OCI-LY1 (cell line): ENCODE results near the gene ARL6.
A peak's percentile ranks its signal among the peaks of the same experiment; 100 is the strongest.

Experiments used
- H2AFZ ChIP-seq: fragments of 200-600 bp; sonication (generic), shearing (Covaris generic); 2 replicates; pipeline ENCODE4 v1.6.0; 2014; ENCODE audit warnings: antibody characterized with exemption, mild to moderate bottlenecking, low read length
- H3F3A ChIP-seq: fragments of 200-600 bp; sonication (generic), shearing (Covaris generic); 2 replicates; pipeline ENCODE4 v1.6.0; 2014; ENCODE audit warnings: mild to moderate bottlenecking, antibody characterized with exemption, low read length, moderate library complexity; ENCODE audit not compliant: insufficient read depth
- H3K27ac ChIP-seq: fragments of 200-600 bp; sonication (generic); 2 replicates; pipeline ENCODE4 v1.5.1; 2014; ENCODE audit warnings: low read length, mixed run types, mild to moderate bottlenecking, low read depth; ENCODE audit not compliant: poor library complexity, severe bottlenecking
- H3K27me3 ChIP-seq: fragments of 200-600 bp; sonication (generic); 2 replicates; pipeline ENCODE4 v1.6.0; 2014; ENCODE audit warnings: antibody characterized with exemption, mild to moderate bottlenecking, low read length, moderate library complexity; ENCODE audit not compliant: insufficient read depth
- H3K36me3 ChIP-seq: fragments of 200-600 bp; sonication (generic); 2 replicates; pipeline ENCODE4 v1.6.1; 2014; ENCODE audit warnings: mild to moderate bottlenecking, antibody characterized with exemption, low read length, moderate library complexity, mixed read lengths; ENCODE audit not compliant: insufficient read depth
- H3K4me1 ChIP-seq: fragments of 200-600 bp; sonication (generic); 2 replicates; pipeline ENCODE4 v1.5.1; 2014; ENCODE audit warnings: mild to moderate bottlenecking, low read length, moderate library complexity; ENCODE audit not compliant: insufficient read depth, severe bottlenecking
- H3K4me2 ChIP-seq: fragments of 200-600 bp; sonication (generic), shearing (Covaris generic); 2 replicates; pipeline ENCODE4 v1.6.1; 2014; ENCODE audit warnings: low read length
- H3K4me3 ChIP-seq: fragments of 200-600 bp; sonication (generic); 2 replicates; pipeline ENCODE4 v1.5.1; 2014; ENCODE audit warnings: low read length, low read depth, mild to moderate bottlenecking, mixed read lengths; ENCODE audit not compliant: poor library complexity, severe bottlenecking
- H3K79me2 ChIP-seq: fragments of 200-600 bp; shearing (Covaris generic); 2 replicates; pipeline ENCODE4 v1.6.1; 2016; ENCODE audit warnings: mixed run types, low read length, mixed read lengths; ENCODE audit not compliant: insufficient read depth
- H3K9ac ChIP-seq: fragments of 200-600 bp; sonication (generic), shearing (Covaris generic); 2 replicates; pipeline ENCODE4 v1.6.1; 2014; ENCODE audit warnings: mild to moderate bottlenecking, low read length, mixed read lengths
- H3K9me2 ChIP-seq: fragments of 200-600 bp; sonication (generic), shearing (Covaris generic); 2 replicates; pipeline ENCODE4 v1.6.1; 2014; ENCODE audit warnings: low read depth, mild to moderate bottlenecking, low read length, mixed read lengths
- H3K9me3 ChIP-seq: fragments of 200-600 bp; shearing (Covaris generic); 2 replicates; pipeline ENCODE4 v1.6.1; 2014; ENCODE audit warnings: low read length, mixed read lengths
- H4K20me1 ChIP-seq: fragments of 200-600 bp; sonication (generic), shearing (Covaris generic); 2 replicates; pipeline ENCODE4 v1.6.0; 2016; ENCODE audit warnings: mild to moderate bottlenecking, low read length; ENCODE audit not compliant: insufficient read depth
- EZH2 ChIP-seq: fragments of 200-600 bp; sonication (generic), shearing (Covaris generic); IDR thresholded peaks from 2 replicates; pipeline ENCODE4 v1.8.0; 2017; ENCODE audit warnings: borderline replicate concordance, mixed run types, mild to moderate bottlenecking, antibody characterized with exemption, low read length, moderate library complexity, mixed read lengths
- TF ChIP-seq, protein P1 (sequence below): fragments of 200-600 bp; sonication (generic), shearing (Covaris generic); IDR thresholded peaks from 2 replicates; pipeline ENCODE4 v1.5.1; 2017; ENCODE audit warnings: mild to moderate bottlenecking, antibody characterized with exemption, low read length, moderate library complexity, mixed read lengths

Gene ARL6, protein sequence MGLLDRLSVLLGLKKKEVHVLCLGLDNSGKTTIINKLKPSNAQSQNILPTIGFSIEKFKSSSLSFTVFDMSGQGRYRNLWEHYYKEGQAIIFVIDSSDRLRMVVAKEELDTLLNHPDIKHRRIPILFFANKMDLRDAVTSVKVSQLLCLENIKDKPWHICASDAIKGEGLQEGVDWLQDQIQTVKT

DNA sequence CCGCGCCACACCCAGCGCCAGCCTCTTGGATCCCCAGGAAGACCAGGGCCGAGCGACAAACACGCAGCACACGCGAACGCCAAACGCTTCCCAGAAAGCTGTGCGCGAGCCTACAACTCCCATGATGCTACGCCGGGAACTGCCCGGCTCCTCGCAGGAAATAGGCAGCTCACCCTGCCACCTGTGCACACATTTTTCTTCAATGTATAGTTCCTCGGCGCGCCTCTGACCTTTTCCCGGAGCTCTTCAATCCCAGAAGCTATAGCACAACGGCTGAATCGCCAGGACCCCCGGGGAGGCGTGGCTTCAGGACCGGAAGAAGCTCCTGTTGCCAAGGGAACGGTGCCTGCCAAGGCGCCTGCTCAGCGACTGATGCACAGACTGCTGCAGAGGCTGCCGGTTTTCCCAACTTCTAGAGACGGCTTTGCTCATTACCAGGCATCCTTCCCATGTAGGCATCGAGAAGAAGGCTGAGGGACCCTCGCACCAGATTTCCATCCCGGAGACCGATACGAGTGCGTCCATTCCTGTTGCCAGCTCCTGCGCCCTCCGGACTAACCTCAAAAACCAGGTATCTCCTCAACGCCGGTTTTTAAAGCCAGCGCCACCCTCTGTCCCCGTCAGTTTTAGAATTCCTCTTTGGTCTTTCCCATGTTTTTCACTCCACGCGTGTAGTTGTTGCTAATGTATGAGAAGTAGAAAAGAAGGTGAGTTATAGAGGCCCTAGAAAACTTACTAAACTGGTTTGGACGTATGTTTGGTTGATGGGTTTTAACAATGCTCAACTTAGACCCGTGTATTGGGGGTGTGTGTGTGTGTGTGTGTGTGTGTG, at the start of gene ARL6:
Gene ARL6, plus strand, starts transcription at position 352 of the 832 bp plus-strand sequence. CDS start 3,350 bp downstream, outside the sequence.
- Histone ChIP-seq H3K9ac (peak within 1 kb of the TSS; percentile 62), H3K36me3 (peaks cover 2% of the 10 kb centered on the region; the same call in 1 of the 2 replicates), H2AFZ (peak within 1 kb of the TSS; percentile 65), H3K27ac (peak within 1 kb of the TSS; percentile 11), H3K9me2 (no peaks in the 10 kb centered on the region), H4K20me1 (no peaks in the 10 kb centered on the region), H3K27me3 (no peaks in the 10 kb centered on the region), H3K79me2 (no peaks in the 10 kb centered on the region), H3K4me2 (peak within 1 kb of the TSS; percentile 73), H3K9me3 (no peaks in the 10 kb centered on the region), H3F3A (no peaks in the 10 kb centered on the region), H3K4me1 (peaks cover 27% of the 10 kb centered on the region), H3K4me3 (peak within 1 kb of the TSS; percentile 71)
- no peak for TF ChIP-seq EZH2
- TF ChIP-seq, protein P1, sequence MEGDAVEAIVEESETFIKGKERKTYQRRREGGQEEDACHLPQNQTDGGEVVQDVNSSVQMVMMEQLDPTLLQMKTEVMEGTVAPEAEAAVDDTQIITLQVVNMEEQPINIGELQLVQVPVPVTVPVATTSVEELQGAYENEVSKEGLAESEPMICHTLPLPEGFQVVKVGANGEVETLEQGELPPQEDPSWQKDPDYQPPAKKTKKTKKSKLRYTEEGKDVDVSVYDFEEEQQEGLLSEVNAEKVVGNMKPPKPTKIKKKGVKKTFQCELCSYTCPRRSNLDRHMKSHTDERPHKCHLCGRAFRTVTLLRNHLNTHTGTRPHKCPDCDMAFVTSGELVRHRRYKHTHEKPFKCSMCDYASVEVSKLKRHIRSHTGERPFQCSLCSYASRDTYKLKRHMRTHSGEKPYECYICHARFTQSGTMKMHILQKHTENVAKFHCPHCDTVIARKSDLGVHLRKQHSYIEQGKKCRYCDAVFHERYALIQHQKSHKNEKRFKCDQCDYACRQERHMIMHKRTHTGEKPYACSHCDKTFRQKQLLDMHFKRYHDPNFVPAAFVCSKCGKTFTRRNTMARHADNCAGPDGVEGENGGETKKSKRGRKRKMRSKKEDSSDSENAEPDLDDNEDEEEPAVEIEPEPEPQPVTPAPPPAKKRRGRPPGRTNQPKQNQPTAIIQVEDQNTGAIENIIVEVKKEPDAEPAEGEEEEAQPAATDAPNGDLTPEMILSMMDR: peak; percentile 37; the same call in 1 of the 2 replicates

DNA sequence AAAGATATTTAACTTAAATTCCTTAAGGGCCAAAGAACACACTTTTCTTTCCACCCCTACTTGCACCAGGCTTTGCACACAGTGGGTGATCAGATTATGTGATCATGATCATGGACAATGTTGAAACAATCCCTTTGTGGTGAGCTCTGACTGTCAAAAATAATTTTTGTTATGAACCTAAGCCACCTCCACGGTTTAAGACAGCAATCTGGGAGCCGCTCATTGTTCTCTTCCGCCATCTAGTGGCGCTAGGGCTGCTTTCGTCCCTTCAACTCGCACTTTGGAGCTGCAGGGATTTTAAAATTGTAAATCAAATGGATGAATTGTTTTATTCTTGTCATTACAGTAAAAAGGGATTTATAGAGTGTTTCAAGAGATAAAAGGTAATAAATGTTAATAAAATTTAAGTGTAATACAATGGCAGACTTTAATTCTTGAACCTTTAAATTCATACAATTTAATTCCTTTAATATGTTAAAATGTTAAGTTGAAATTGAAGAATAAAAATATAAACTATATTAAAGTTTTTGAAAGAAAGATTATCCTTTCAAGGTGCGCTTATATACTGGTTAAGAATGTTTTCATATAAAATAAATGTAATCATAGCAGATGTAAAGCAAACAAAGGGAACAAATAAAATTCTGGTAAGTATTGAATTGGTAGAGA, 45.3 kb upstream of the ARL6 start:
- TF ChIP-seq, protein P1: peak; percentile 93
- TF ChIP-seq EZH2: no peak
- no peak overlapping the region for H3K27ac ChIP-seq
- no peaks in the 10 kb centered on the region for H3K9me2 ChIP-seq
- H3K36me3 ChIP-seq: no peaks in the 10 kb centered on the region
- no peak overlapping the region for H2AFZ ChIP-seq
- no peaks in the 10 kb centered on the region for H4K20me1 ChIP-seq
- H3K27me3 ChIP-seq: no peaks in the 10 kb centered on the region
- H3K79me2 ChIP-seq: no peaks in the 10 kb centered on the region
- H3K4me3 ChIP-seq: no peak overlapping the region
- H3K9ac ChIP-seq: no peak overlapping the region
- no peaks in the 10 kb centered on the region for H3K9me3 ChIP-seq
- H3F3A ChIP-seq: no peaks in the 10 kb centered on the region
- no peaks in the 10 kb centered on the region for H3K4me1 ChIP-seq
- no peak overlapping the region for H3K4me2 ChIP-seq

DNA sequence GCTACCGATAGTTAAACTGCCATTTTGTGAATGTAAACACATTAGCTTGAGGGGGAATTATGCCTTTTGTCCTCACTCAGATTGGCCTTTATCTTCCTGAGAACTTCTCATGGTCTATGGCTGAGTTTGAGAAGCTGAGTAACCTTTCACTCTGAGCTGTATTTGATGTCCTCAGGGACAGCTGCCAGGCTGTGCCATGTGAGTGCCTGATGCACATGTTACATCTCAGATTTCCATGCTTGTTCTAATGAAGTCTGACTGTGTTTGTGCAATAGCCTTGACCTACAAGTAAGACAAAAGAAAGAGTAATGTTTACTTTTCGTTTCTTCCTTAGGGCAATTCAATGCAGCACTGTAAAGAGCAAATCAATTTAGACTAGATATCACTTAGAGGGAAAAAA, 44.1 kb upstream of the ARL6 start:
- no peaks in the 10 kb centered on the region for H3K9me3 ChIP-seq
- no peak overlapping the region for H2AFZ ChIP-seq
- H3K9ac ChIP-seq: no peak overlapping the region
- H3K27ac ChIP-seq: no peak overlapping the region
- no peak overlapping the region for H3K4me3 ChIP-seq
- TF ChIP-seq, protein P1: no peak
- TF ChIP-seq EZH2: no peak
- H3K79me2 ChIP-seq: no peaks in the 10 kb centered on the region
- no peaks in the 10 kb centered on the region for H3K36me3 ChIP-seq
- no peaks in the 10 kb centered on the region for H3K9me2 ChIP-seq
- H3K4me1 ChIP-seq: no peaks in the 10 kb centered on the region
- no peaks in the 10 kb centered on the region for H4K20me1 ChIP-seq
- H3K27me3 ChIP-seq: no peaks in the 10 kb centered on the region
- H3F3A ChIP-seq: no peaks in the 10 kb centered on the region
- no peak overlapping the region for H3K4me2 ChIP-seq
